HFF-Myc (cell line): ENCODE results near the gene NRROS.

Source experiments
- DNase-seq: peaks from one replicate; pipeline ENCODE4 v3.0.0-alpha.2; 2011; ENCODE audit warnings: low read depth; ENCODE audit errors: extremely low read depth
- H3K4me3 ChIP-seq: replicated peaks from 2 replicates; pipeline ENCODE4 v1.5.1; 2011; ENCODE audit warnings: low read depth, mild to moderate bottlenecking, control low read depth, low read length
- TF ChIP-seq, protein P1 (sequence below): IDR thresholded peaks from 2 replicates; pipeline ENCODE4 v1.5.1; 2012; ENCODE audit warnings: mild to moderate bottlenecking, low read depth, low read length, control low read depth; ENCODE audit errors: missing control alignments

NRROS gene

DNA sequence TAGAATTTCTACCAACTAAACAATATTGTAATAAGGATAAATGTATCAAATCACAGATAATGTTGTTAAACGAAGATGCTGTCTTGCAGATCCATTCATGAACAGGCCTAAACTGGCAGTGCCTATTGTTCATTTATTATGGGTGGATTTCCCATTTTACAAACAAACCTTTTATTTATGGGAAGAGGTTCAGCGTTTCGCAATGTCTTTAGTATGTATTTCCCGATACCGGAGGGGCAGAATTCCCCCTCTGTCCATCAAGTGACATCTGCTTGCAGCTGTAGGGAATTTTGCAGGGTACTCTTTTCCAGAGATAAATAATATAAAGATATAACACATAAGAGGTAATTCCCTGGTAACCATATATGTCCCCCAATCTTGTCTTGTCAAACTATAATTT, 66.8 kb downstream of the NRROS start:
- TF ChIP-seq, protein P1, sequence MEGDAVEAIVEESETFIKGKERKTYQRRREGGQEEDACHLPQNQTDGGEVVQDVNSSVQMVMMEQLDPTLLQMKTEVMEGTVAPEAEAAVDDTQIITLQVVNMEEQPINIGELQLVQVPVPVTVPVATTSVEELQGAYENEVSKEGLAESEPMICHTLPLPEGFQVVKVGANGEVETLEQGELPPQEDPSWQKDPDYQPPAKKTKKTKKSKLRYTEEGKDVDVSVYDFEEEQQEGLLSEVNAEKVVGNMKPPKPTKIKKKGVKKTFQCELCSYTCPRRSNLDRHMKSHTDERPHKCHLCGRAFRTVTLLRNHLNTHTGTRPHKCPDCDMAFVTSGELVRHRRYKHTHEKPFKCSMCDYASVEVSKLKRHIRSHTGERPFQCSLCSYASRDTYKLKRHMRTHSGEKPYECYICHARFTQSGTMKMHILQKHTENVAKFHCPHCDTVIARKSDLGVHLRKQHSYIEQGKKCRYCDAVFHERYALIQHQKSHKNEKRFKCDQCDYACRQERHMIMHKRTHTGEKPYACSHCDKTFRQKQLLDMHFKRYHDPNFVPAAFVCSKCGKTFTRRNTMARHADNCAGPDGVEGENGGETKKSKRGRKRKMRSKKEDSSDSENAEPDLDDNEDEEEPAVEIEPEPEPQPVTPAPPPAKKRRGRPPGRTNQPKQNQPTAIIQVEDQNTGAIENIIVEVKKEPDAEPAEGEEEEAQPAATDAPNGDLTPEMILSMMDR: no peak
- no peak for DNase-seq
- H3K4me3 ChIP-seq: no peak overlapping the region

DNA sequence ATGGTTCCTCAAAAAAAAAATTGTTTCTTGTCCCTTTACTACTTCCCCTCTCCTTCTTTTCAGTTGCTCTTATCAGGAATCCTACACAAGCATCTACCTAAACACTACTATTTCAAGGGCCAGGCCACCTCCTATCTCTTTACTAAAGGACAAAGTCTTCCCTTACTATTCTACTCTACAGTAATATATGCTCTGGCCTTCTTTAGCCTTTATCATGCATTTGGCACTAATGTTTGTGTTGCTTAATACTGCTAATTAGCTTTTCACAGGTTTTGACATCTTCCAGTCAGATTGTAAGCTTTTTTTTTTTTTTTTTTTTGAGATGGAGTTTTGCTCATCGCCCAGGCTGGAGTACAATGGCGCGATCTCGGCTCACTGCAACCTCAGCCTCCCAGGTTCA, 67.2 kb downstream of the NRROS start:
- TF ChIP-seq, protein P1: no peak
- no peak for DNase-seq
- no peak overlapping the region for H3K4me3 ChIP-seq

DNA sequence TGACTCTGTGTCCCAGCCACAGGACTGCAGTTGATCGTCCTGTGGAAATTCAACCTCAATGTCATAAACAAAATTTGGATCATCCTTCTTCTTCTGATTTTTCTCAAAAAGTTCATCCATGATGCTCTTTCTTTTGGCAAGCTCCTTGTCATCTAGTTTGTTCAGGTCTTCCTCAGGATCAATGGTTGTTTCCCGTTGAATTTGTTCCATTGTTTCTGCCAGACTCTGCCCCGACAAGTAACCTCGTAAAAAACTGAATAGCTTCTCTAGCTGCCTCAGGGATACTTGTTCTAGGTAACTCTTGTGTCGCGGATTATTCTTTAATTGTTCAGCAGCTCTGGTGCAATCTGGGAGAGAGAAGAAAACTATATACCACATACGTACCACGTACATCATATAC, 68.1 kb downstream of the NRROS start:
- DNase-seq: no peak
- H3K4me3 ChIP-seq: no peak overlapping the region
- TF ChIP-seq, protein P1: no peak

DNA sequence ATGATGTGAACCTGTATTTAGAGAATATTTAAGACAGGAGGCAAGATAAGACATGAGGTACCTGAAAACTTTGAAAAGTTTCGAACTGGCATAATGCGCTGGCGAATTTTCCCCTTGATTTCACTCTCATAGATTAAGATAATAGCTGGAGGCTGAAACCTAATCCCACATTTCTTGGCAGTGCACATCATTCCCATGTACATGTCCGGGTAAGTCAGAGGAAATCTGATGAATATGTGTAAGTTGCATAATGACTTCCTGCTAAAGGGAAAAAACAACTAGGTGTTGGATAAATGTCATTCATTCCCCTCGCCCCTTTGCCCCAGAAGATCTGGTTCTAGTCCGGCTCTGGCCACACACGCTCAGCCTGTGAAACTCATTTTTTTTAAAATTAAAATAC, 69.0 kb downstream of the NRROS start:
- no peak overlapping the region for H3K4me3 ChIP-seq
- TF ChIP-seq, protein P1: no peak
- DNase-seq: no peak
